ENCODE results near the gene HIP1R.
A peak's percentile ranks its signal among the peaks of the same experiment; 100 is the strongest.
"Not testable (repeated sequence)": the region's sequence is repeated elsewhere in the genome, so short reads cannot be mapped to it uniquely, and the experiment has no call there.

HIP1R gene

GRCh38 chr12:122880155-122880667, 45.0 kb downstream of the HIP1R start:
- Histone ChIP-seq H3K36me3 (ENCODE audit: insufficient read depth, low read length) (no peaks in the 10 kb centered on the region), H3K9ac (ENCODE audit: low read depth, low read length) (no peak overlapping the region), H3K9me3 (ENCODE audit: control insufficient read depth, insufficient read depth, low read length) (no peaks in the 10 kb centered on the region), H3K4me1 (ENCODE audit: insufficient read depth, low read length) (peaks cover 9% of the 10 kb centered on the region)

GRCh38 chr12:122880668-122881067, 45.4 kb downstream of the HIP1R start:
- Histone ChIP-seq H3K36me3 (ENCODE audit: insufficient read depth, low read length) (no peaks in the 10 kb centered on the region), H3K4me1 (ENCODE audit: insufficient read depth, low read length) (peaks cover 4% of the 10 kb centered on the region; the same call in 1 of the 2 replicates), H3K9me3 (ENCODE audit: control insufficient read depth, insufficient read depth, low read length) (no peaks in the 10 kb centered on the region), H3K9ac (ENCODE audit: low read depth, low read length) (no peak overlapping the region)

- Histone ChIP-seq H3K9ac (ENCODE audit: low read depth, low read length) (no peak overlapping the region), H3K36me3 (ENCODE audit: insufficient read depth, low read length) (no peaks in the 10 kb centered on the region), H3K9me3 (ENCODE audit: control insufficient read depth, insufficient read depth, low read length) (no peaks in the 10 kb centered on the region), H3K4me1 (ENCODE audit: insufficient read depth, low read length) (peaks cover 12% of the 10 kb centered on the region)
Observed at GRCh38 chr12:122882908-122883558, 47.8 kb downstream of the HIP1R start.

- H3K36me3 ChIP-seq (ENCODE audit: insufficient read depth, low read length): no peaks in the 10 kb centered on the region
- H3K9ac ChIP-seq (ENCODE audit: low read depth, low read length): no peak overlapping the region
- peaks cover 23% of the 10 kb centered on the region for H3K4me1 ChIP-seq (ENCODE audit: insufficient read depth, low read length)
Observed at GRCh38 chr12:122884091-122884826, 49.0 kb downstream of the HIP1R start.

GRCh38 chr12:122884860-122885259, 49.6 kb downstream of the HIP1R start:
- Histone ChIP-seq H3K9me3 (ENCODE audit: control insufficient read depth, insufficient read depth, low read length) (no peaks in the 10 kb centered on the region), H3K9ac (ENCODE audit: low read depth, low read length) (no peak overlapping the region), H3K36me3 (ENCODE audit: insufficient read depth, low read length) (no peaks in the 10 kb centered on the region), H3K4me1 (ENCODE audit: insufficient read depth, low read length) (peaks cover 25% of the 10 kb centered on the region)

More at GRCh38 chr12:122884091-122884826, 49.0 kb downstream of the HIP1R start:
- no peaks in the 10 kb centered on the region for H3K9me3 ChIP-seq (ENCODE audit: control insufficient read depth, insufficient read depth, low read length)

GRCh38 chr12:122886161-122886560, 50.9 kb downstream of the HIP1R start:
- peaks cover 34% of the 10 kb centered on the region for H3K4me1 ChIP-seq (ENCODE audit: insufficient read depth, low read length)
- H3K9me3 ChIP-seq (ENCODE audit: control insufficient read depth, insufficient read depth, low read length): no peaks in the 10 kb centered on the region
- no peaks in the 10 kb centered on the region for H3K36me3 ChIP-seq (ENCODE audit: insufficient read depth, low read length)
- no peak overlapping the region for H3K9ac ChIP-seq (ENCODE audit: low read depth, low read length)

GRCh38 chr12:122886851-122887818, 51.9 kb downstream of the HIP1R start:
- peaks cover 44% of the 10 kb centered on the region for H3K4me1 ChIP-seq (ENCODE audit: insufficient read depth, low read length)
- H3K9ac ChIP-seq (ENCODE audit: low read depth, low read length): no peak overlapping the region

GRCh38 chr12:122887819-122888212, 52.6 kb downstream of the HIP1R start:
- Histone ChIP-seq H3K36me3 (ENCODE audit: insufficient read depth, low read length) (no peaks in the 10 kb centered on the region), H3K4me1 (ENCODE audit: insufficient read depth, low read length) (peaks cover 48% of the 10 kb centered on the region)

More at GRCh38 chr12:122886851-122887818, 51.9 kb downstream of the HIP1R start:
- Histone ChIP-seq H3K9me3 (ENCODE audit: control insufficient read depth, insufficient read depth, low read length) (no peaks in the 10 kb centered on the region), H3K36me3 (ENCODE audit: insufficient read depth, low read length) (no peaks in the 10 kb centered on the region)

GRCh38 chr12:122888232-122888752, 53.0 kb downstream of the HIP1R start:
- Histone ChIP-seq H3K9ac (ENCODE audit: low read depth, low read length) (no peak overlapping the region), H3K36me3 (ENCODE audit: insufficient read depth, low read length) (no peaks in the 10 kb centered on the region), H3K4me1 (ENCODE audit: insufficient read depth, low read length) (peaks cover 48% of the 10 kb centered on the region), H3K9me3 (ENCODE audit: control insufficient read depth, insufficient read depth, low read length) (no peaks in the 10 kb centered on the region)

More at GRCh38 chr12:122887819-122888212, 52.6 kb downstream of the HIP1R start:
- Histone ChIP-seq H3K9ac (ENCODE audit: low read depth, low read length) (no peak overlapping the region), H3K9me3 (ENCODE audit: control insufficient read depth, insufficient read depth, low read length) (no peaks in the 10 kb centered on the region)

GRCh38 chr12:122889761-122890520, 54.7 kb downstream of the HIP1R start:
- Histone ChIP-seq H3K9me3 (ENCODE audit: control insufficient read depth, insufficient read depth, low read length) (no peaks in the 10 kb centered on the region), H3K4me1 (ENCODE audit: insufficient read depth, low read length) (peaks cover 56% of the 10 kb centered on the region), H3K36me3 (ENCODE audit: insufficient read depth, low read length) (no peaks in the 10 kb centered on the region), H3K9ac (ENCODE audit: low read depth, low read length) (no peak overlapping the region)

- H3K36me3 ChIP-seq (ENCODE audit: insufficient read depth, low read length): no peaks in the 10 kb centered on the region
- H3K9me3 ChIP-seq (ENCODE audit: control insufficient read depth, insufficient read depth, low read length): no peaks in the 10 kb centered on the region
- H3K9ac ChIP-seq (ENCODE audit: low read depth, low read length): peak overlapping the region; percentile 10; the same call in 1 of the 2 replicates
- H3K4me1 ChIP-seq (ENCODE audit: insufficient read depth, low read length): peaks cover 54% of the 10 kb centered on the region
Observed at GRCh38 chr12:122891661-122892525, 56.6 kb downstream of the HIP1R start.

- H3K9ac ChIP-seq (ENCODE audit: low read depth, low read length): not testable (repeated sequence)
- H3K4me1 ChIP-seq (ENCODE audit: insufficient read depth, low read length): peaks cover 48% of the 10 kb centered on the region
Observed at GRCh38 chr12:122892724-122893123, 57.5 kb downstream of the HIP1R start.

More at GRCh38 chr12:122892724-122893123, 57.5 kb downstream of the HIP1R start:
- not testable (repeated sequence) for H3K9me3 ChIP-seq (ENCODE audit: control insufficient read depth, insufficient read depth, low read length); H3K36me3 ChIP-seq (ENCODE audit: insufficient read depth, low read length)

Measured in ES-I3 (cell line).